Measurements from ENCODE around the gene GSG1L.

GSG1L gene

GRCh38 chr16:27789150-27789549, 274.4 kb downstream of the GSG1L start:
- DNase-seq (ENCODE audit: low read depth), result no peak

GRCh38 chr16:27787665-27788064, 275.8 kb downstream of the GSG1L start:
- H3K4me3 ChIP-seq (ENCODE audit: low read depth, low read length), result no peak overlapping the region
- DNase-seq (ENCODE audit: low read depth), result no peak

More at GRCh38 chr16:27789150-27789549, 274.4 kb downstream of the GSG1L start:
- no peak overlapping the region for H3K4me3 ChIP-seq (ENCODE audit: low read depth, low read length)

GRCh38 chr16:27786923-27787625, 276.4 kb downstream of the GSG1L start:
- no peak for DNase-seq (ENCODE audit: low read depth)
- H3K4me3 ChIP-seq (ENCODE audit: low read depth, low read length), result no peak overlapping the region

GRCh38 chr16:27786221-27786922, 277.1 kb downstream of the GSG1L start:
- no peak overlapping the region for H3K4me3 ChIP-seq (ENCODE audit: low read depth, low read length)
- no peak for DNase-seq (ENCODE audit: low read depth)

GRCh38 chr16:27785307-27785678, 278.2 kb downstream of the GSG1L start:
- no peak for DNase-seq (ENCODE audit: low read depth)
- H3K4me3 ChIP-seq (ENCODE audit: low read depth, low read length), result no peak overlapping the region

- no peak for DNase-seq (ENCODE audit: low read depth)
- H3K4me3 ChIP-seq (ENCODE audit: low read depth, low read length), result no peak overlapping the region
Observed at GRCh38 chr16:27784351-27785306, 278.9 kb downstream of the GSG1L start.

- no peak overlapping the region for H3K4me3 ChIP-seq (ENCODE audit: low read depth, low read length)
- no peak for DNase-seq (ENCODE audit: low read depth)
Observed at GRCh38 chr16:27781981-27782880, 281.3 kb downstream of the GSG1L start.

- DNase-seq (ENCODE audit: low read depth), result no peak
- no peak overlapping the region for H3K4me3 ChIP-seq (ENCODE audit: low read depth, low read length)
Observed at GRCh38 chr16:27781195-27781524, 282.4 kb downstream of the GSG1L start.

GRCh38 chr16:27780468-27781194, 282.9 kb downstream of the GSG1L start:
- DNase-seq (ENCODE audit: low read depth), result no peak
- no peak overlapping the region for H3K4me3 ChIP-seq (ENCODE audit: low read depth, low read length)

GRCh38 chr16:27779641-27780164, 283.8 kb downstream of the GSG1L start:
- H3K4me3 ChIP-seq (ENCODE audit: low read depth, low read length), result no peak overlapping the region
- no peak for DNase-seq (ENCODE audit: low read depth)

- no peak overlapping the region for H3K4me3 ChIP-seq (ENCODE audit: low read depth, low read length)
- no peak for DNase-seq (ENCODE audit: low read depth)
Observed at GRCh38 chr16:27778926-27779570, 284.5 kb downstream of the GSG1L start.

- no peak for DNase-seq (ENCODE audit: low read depth)
- no peak overlapping the region for H3K4me3 ChIP-seq (ENCODE audit: low read depth, low read length)
Observed at GRCh38 chr16:27778171-27778925, 285.2 kb downstream of the GSG1L start.

GRCh38 chr16:27777527-27777926, 286.0 kb downstream of the GSG1L start:
- H3K4me3 ChIP-seq (ENCODE audit: low read depth, low read length), result no peak overlapping the region
- DNase-seq (ENCODE audit: low read depth), result no peak

- DNase-seq (ENCODE audit: low read depth), result no peak
- no peak overlapping the region for H3K4me3 ChIP-seq (ENCODE audit: low read depth, low read length)
Observed at GRCh38 chr16:27776556-27777225, 286.8 kb downstream of the GSG1L start.

GRCh38 chr16:27775254-27775653, 288.3 kb downstream of the GSG1L start:
- DNase-seq (ENCODE audit: low read depth), result no peak
- H3K4me3 ChIP-seq (ENCODE audit: low read depth, low read length), result no peak overlapping the region

GRCh38 chr16:27774779-27775178, 288.7 kb downstream of the GSG1L start:
- no peak for DNase-seq (ENCODE audit: low read depth)
- no peak overlapping the region for H3K4me3 ChIP-seq (ENCODE audit: low read depth, low read length)

GRCh38 chr16:27773344-27773743, 290.2 kb downstream of the GSG1L start:
- DNase-seq (ENCODE audit: low read depth), result no peak
- no peak overlapping the region for H3K4me3 ChIP-seq (ENCODE audit: low read depth, low read length)
